GM13976 (cell line): ENCODE results near the gene PSD.
A peak's percentile ranks its signal among the peaks of the same experiment; 100 is the strongest.

Source experiments
- DNase-seq: peaks from one replicate; pipeline ENCODE4 v3.0.0; 2012; ENCODE audit warnings: low spot score
- CTCF ChIP-seq: IDR thresholded peaks from 2 replicates; pipeline ENCODE4 v1.5.1; 2012; ENCODE audit warnings: borderline replicate concordance, mild to moderate bottlenecking; ENCODE audit not compliant: insufficient read depth; ENCODE audit errors: extremely low read depth, missing control alignments, control extremely low read depth
- in situ Hi-C: fragments of 300-500 bp; cut with MboI; formaldehyde crosslinking; loops from one replicate; pipeline ENCODE4 v1.12.0; 2022; ENCODE audit warnings: low sequenced_read_pairs, mixed read lengths, inconsistent platforms; ENCODE audit not compliant: unreplicated experiment

Gene PSD

GRCh38 chr10:102444851-102445250 lies 26.3 kb upstream of the PSD start:
- TF ChIP-seq CTCF: no peak
- in situ Hi-C loops: no loop called here
- no peak for DNase-seq

- DNase-seq: no peak
- no peak for TF ChIP-seq CTCF
- in situ Hi-C loops: no loop called here
Observed at GRCh38 chr10:102438374-102438773, 19.8 kb upstream of the PSD start.

- in situ Hi-C loops: no loop called here
- TF ChIP-seq CTCF: no peak
- DNase-seq: no peak
Observed at GRCh38 chr10:102437515-102437914, 18.9 kb upstream of the PSD start.

- no peak for DNase-seq
- in situ Hi-C loops: no loop called here
- no peak for TF ChIP-seq CTCF
Observed at GRCh38 chr10:102436312-102436711, 17.7 kb upstream of the PSD start.

DNA sequence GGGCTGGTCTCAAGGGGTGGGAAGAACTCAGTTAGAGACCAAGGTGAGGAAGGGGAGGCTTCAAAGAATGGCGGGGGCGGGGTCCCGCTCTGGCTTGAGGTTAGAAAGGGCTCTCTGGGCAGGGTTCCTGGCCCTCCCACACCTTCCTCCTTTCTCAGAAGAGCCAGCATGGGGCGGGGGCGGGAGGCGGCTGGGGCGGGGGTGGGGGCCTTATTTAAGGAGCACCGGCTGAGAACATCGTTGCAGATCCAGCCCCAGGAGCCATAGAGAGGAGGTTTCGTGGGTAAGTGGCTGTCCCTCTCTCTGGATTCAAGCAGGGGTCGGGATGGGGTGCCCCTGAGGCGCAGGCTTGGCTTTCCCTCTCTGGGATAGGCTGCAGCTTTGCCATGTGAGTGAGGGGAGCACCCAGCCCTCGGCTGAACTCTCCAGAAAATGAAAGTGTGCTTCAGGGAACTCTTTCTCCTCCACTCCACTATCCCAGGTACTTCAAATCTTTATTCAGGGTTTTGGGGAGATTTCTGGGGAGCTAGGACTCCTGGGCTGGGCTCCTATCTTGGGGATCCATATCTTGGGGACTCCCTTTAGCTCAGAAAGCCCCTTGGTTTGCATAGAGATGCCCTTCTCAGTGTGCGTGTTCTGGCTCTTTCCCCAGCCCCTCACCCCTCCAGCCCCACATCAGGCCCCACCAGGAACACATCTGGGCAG lies 17.1 kb upstream of the PSD start:
- TF ChIP-seq CTCF: no peak
- in situ Hi-C loops: no loop called here
- DNase-seq: peak; percentile 71

- no peak for TF ChIP-seq CTCF
- in situ Hi-C loops: no loop called here
- DNase-seq: no peak
Observed at GRCh38 chr10:102435133-102435497, 16.5 kb upstream of the PSD start.
